Ishikawa (cell line): ENCODE results near the gene SPAG5.

ENCODE experiments used
- CEBPB ChIP-seq: IDR thresholded peaks from 2 replicates; pipeline ENCODE4 v1.6.1; 2012
- CREB1 ChIP-seq: IDR thresholded peaks from 2 replicates; pipeline ENCODE4 v1.6.1; 2012; ENCODE audit warnings: low read depth
- EGR1 ChIP-seq: IDR thresholded peaks from 2 replicates; pipeline ENCODE4 v1.6.1; 2012
- EP300 ChIP-seq: IDR thresholded peaks from 2 replicates; pipeline ENCODE4 v1.6.1; 2012; ENCODE audit warnings: borderline replicate concordance
- FOXM1 ChIP-seq: IDR thresholded peaks from 2 replicates; pipeline ENCODE4 v1.6.1; 2012; ENCODE audit warnings: low read depth, borderline replicate concordance
- NFIC ChIP-seq: IDR thresholded peaks from 2 replicates; pipeline ENCODE4 v1.6.1; 2012
- RAD21 ChIP-seq: IDR thresholded peaks from 2 replicates; pipeline ENCODE4 v1.6.1; 2012; ENCODE audit warnings: low read depth
- TAF1 ChIP-seq: IDR thresholded peaks from 2 replicates; pipeline ENCODE4 v1.6.1; 2012; ENCODE audit warnings: low read depth, mild to moderate bottlenecking
- TCF12 ChIP-seq: IDR thresholded peaks from 2 replicates; pipeline ENCODE4 v1.6.1; 2012; ENCODE audit warnings: low read depth
- TEAD4 ChIP-seq: IDR thresholded peaks from 2 replicates; pipeline ENCODE4 v1.6.1; 2012
- YY1 ChIP-seq: IDR thresholded peaks from 2 replicates; pipeline ENCODE4 v1.6.1; 2012; ENCODE audit warnings: low read depth
- ZBTB7A ChIP-seq: IDR thresholded peaks from 2 replicates; pipeline ENCODE4 v1.6.1; 2012; ENCODE audit warnings: low read depth
- TF ChIP-seq, protein P1 (sequence below): IDR thresholded peaks from 2 replicates; pipeline ENCODE4 v1.6.1; 2012
- TF ChIP-seq, protein P2 (sequence below): IDR thresholded peaks from 2 replicates; pipeline ENCODE4 v1.6.1; 2012
- TF ChIP-seq, protein P3 (sequence below): IDR thresholded peaks from 2 replicates; pipeline ENCODE4 v1.6.1; 2012; ENCODE audit warnings: low read depth, mild to moderate bottlenecking

Gene SPAG5

DNA sequence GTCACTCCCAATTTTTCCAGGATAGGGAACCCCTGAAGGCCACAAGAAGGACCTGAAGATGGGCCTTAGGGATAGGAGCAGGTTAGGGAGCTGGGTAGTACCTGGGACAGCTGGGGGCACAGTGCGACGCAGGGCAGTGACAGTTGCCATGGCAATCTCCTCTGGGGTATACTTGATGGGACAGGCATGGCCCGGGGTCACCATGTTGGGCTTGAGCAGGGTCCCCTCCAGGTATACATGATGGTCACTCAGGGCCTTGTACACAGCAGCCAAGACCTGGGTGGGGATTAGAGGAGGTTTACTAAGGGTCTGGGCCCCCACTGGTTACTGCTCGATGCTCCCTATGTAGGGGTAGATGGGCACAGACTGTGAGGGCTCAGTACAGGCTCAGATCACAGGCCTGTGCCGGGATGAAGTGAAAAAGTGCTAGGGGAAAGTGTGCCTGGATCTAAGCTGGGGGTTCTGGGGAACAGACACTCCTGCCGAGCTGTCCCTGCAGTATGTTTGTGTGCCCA lies 24.8 kb downstream of the SPAG5 start:
- TF ChIP-seq ZBTB7A (no peak), EGR1 (no peak), TAF1 (no peak), FOXM1 (no peak), CEBPB (no peak), YY1 (no peak), CREB1 (no peak), EP300 (no peak), TEAD4 (no peak), NFIC (no peak), RAD21 (no peak)
- TF ChIP-seq, protein P1, sequence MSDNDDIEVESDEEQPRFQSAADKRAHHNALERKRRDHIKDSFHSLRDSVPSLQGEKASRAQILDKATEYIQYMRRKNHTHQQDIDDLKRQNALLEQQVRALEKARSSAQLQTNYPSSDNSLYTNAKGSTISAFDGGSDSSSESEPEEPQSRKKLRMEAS: no peak
- TF ChIP-seq, protein P2, sequence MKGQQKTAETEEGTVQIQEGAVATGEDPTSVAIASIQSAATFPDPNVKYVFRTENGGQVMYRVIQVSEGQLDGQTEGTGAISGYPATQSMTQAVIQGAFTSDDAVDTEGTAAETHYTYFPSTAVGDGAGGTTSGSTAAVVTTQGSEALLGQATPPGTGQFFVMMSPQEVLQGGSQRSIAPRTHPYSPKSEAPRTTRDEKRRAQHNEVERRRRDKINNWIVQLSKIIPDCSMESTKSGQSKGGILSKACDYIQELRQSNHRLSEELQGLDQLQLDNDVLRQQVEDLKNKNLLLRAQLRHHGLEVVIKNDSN: no peak
- TF ChIP-seq, protein P3, sequence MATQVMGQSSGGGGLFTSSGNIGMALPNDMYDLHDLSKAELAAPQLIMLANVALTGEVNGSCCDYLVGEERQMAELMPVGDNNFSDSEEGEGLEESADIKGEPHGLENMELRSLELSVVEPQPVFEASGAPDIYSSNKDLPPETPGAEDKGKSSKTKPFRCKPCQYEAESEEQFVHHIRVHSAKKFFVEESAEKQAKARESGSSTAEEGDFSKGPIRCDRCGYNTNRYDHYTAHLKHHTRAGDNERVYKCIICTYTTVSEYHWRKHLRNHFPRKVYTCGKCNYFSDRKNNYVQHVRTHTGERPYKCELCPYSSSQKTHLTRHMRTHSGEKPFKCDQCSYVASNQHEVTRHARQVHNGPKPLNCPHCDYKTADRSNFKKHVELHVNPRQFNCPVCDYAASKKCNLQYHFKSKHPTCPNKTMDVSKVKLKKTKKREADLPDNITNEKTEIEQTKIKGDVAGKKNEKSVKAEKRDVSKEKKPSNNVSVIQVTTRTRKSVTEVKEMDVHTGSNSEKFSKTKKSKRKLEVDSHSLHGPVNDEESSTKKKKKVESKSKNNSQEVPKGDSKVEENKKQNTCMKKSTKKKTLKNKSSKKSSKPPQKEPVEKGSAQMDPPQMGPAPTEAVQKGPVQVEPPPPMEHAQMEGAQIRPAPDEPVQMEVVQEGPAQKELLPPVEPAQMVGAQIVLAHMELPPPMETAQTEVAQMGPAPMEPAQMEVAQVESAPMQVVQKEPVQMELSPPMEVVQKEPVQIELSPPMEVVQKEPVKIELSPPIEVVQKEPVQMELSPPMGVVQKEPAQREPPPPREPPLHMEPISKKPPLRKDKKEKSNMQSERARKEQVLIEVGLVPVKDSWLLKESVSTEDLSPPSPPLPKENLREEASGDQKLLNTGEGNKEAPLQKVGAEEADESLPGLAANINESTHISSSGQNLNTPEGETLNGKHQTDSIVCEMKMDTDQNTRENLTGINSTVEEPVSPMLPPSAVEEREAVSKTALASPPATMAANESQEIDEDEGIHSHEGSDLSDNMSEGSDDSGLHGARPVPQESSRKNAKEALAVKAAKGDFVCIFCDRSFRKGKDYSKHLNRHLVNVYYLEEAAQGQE: no peak

- TF ChIP-seq CREB1 (no peak), FOXM1 (no peak), YY1 (no peak), ZBTB7A (no peak), TEAD4 (no peak)
- TF ChIP-seq, protein P1: no peak
- TF ChIP-seq, protein P2: no peak
These were observed 25.3 kb downstream of the SPAG5 start for GRCh38 chr17:28573521-28573920.

GRCh38 chr17:28573040-28573380 lies 25.8 kb downstream of the SPAG5 start:
- TF ChIP-seq, protein P1: no peak
- TF ChIP-seq, protein P2: no peak
- TF ChIP-seq ZBTB7A: no peak
- TF ChIP-seq EGR1: no peak
- TF ChIP-seq TCF12: no peak
- no peak for TF ChIP-seq CEBPB
- no peak for TF ChIP-seq CREB1
- TF ChIP-seq FOXM1: no peak
- TF ChIP-seq YY1: no peak
- no peak for TF ChIP-seq EP300
- TF ChIP-seq, protein P3: no peak
- TF ChIP-seq TAF1: no peak
- TF ChIP-seq NFIC: no peak
- TF ChIP-seq RAD21: no peak
- TF ChIP-seq TEAD4: no peak

DNA sequence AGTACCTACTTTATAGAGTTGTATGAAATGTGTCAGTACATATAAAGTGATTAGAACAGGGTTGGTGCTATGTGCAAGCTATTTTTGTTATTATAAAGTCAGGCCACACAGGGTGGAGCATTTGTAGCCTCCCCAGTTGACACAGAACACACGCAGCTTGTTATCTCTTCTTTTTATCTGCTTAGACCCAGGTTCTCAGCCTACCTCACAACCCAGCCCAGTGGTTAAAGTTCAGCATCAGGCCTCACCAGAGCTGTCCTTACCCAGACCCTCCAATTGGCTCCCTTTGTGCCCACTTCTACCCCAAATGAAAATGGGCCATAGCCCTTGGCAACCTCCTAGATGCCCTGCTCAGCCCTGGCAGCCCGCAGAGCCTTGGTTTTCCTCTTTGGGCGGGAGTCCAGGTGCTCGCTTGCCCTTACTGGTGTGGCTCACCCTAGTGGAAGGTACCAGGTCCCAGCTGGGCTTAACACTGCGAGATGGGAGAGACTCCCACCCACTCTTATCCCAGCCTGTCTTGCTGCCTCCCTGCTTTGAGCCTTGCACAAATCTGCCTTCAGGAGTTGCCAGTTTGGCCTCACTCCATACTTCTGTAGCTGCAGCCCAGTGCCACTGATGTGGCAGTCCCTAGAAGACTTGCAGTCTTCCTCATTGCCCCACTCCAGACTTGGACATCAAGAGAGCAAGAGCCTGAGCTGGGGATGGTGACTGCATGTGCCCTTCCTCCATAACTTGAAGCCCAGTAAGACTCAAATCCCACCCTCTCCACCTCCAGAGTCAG lies 26.4 kb downstream of the SPAG5 start:
- TF ChIP-seq RAD21 (no peak), NFIC (no peak), EGR1 (no peak), FOXM1 (no peak), CEBPB (no peak)
- TF ChIP-seq, protein P1: no peak
- TF ChIP-seq, protein P2: no peak
- TF ChIP-seq, protein P3: no peak
